SK-N-SH (cell line): ENCODE measurements around the gene UST. TPM values are rescaled to one million over a fixed set of nuclear protein-coding genes. Genes with fewer than 3 reads are reported as not detected.

Experiments used
- CTCF ChIA-PET: fragments of 300-600, 350-600 bp; formaldehyde crosslinking; extraction: SDS; loops from one replicate; lab custom pipeline; 2021; lab: Yijun Ruan, JAX
- POLR2A ChIA-PET: fragments of 350-600 bp; sonication (Branson Sonifier 250); formaldehyde crosslinking; extraction: SDS; loops from one replicate; lab custom pipeline; 2020; ENCODE audit warnings: antibody characterized with exemption, inconsistent platforms; lab: Yijun Ruan, JAX
- DNase-seq: peaks from one replicate; pipeline ENCODE4 v3.0.0; 2012
- H2AFZ ChIP-seq: fragments of 200-600 bp; sonication (generic); 2 replicates; pipeline ENCODE4 v1.8.1; 2016; ENCODE audit warnings: antibody characterized with exemption, mild to moderate bottlenecking, low read depth
- H3F3A ChIP-seq: fragments of 200-600 bp; sonication (generic); replicated peaks from 2 replicates; pipeline ENCODE3; 2016; ENCODE audit warnings: antibody characterized with exemption, mild to moderate bottlenecking; ENCODE audit not compliant: insufficient read depth
- H3K27ac ChIP-seq, 2 experiments: fragments of 200-500 bp in 1 of 2; fragments of 200-600 bp in 1 of 2; sonication (Bioruptor generic) in 1 of 2; sonication (generic), shearing (Covaris generic) in 1 of 2; 2 replicates each; pipeline versions ENCODE4 v1.5.1 to v1.6.1; 2014 to 2016; ENCODE audit warnings: low read depth in 2 of 2, inconsistent platforms in 1 of 2, low read length in 1 of 2, mild to moderate bottlenecking in 1 of 2, mixed read lengths in 1 of 2
- H3K27me3 ChIP-seq: fragments of 200-600 bp; sonication (generic), shearing (Covaris generic); 2 replicates; pipeline ENCODE4 v1.6.1; 2016; ENCODE audit warnings: mixed run types; ENCODE audit not compliant: insufficient read depth
- H3K36me3 ChIP-seq, 2 experiments: fragments of 200-500 bp in 1 of 2; fragments of 200-600 bp in 1 of 2; sonication (Bioruptor generic) in 1 of 2; sonication (generic) in 1 of 2; replicated peaks in 1 of 2; 2 replicates each; pipeline versions ENCODE3 to v1.5.1; 2014 to 2016; ENCODE audit warnings: low read length in 1 of 2, mild to moderate bottlenecking in 1 of 2; ENCODE audit not compliant: insufficient read depth in 2 of 2, control insufficient read depth in 1 of 2
- H3K4me1 ChIP-seq, 2 experiments: fragments of 200-500 bp in 1 of 2; fragments of 200-600 bp in 1 of 2; sonication (Bioruptor generic) in 1 of 2; sonication (generic), shearing (Covaris generic) in 1 of 2; 2 replicates each; pipeline versions ENCODE4 v1.5.1 to v1.6.1; 2014 to 2016; ENCODE audit warnings: low read depth in 1 of 2, low read length in 1 of 2, mixed run types in 1 of 2; ENCODE audit not compliant: insufficient read depth in 2 of 2, control insufficient read depth in 1 of 2
- H3K4me2 ChIP-seq: fragments of 200-600 bp; sonication (generic), shearing (Covaris generic); 2 replicates; pipeline ENCODE4 v1.6.1; 2017; ENCODE audit warnings: mixed run types
- H3K4me3 ChIP-seq, 2 experiments: fragments of 200-500 bp in 1 of 2; fragments of 200-600 bp in 1 of 2; sonication (Bioruptor generic) in 1 of 2; sonication (generic), shearing (Covaris generic) in 1 of 2; 2 replicates each; pipeline versions ENCODE4 v1.5.1 to v1.8.1; 2014 to 2016; ENCODE audit warnings: low read depth in 2 of 2, inconsistent platforms in 1 of 2, low read length in 1 of 2, mild to moderate bottlenecking in 1 of 2, mixed read lengths in 1 of 2, moderate library complexity in 1 of 2
- H3K79me2 ChIP-seq: fragments of 200-600 bp; sonication (generic); 2 replicates; pipeline ENCODE4 v1.8.1; 2017; ENCODE audit warnings: mild to moderate bottlenecking; ENCODE audit not compliant: insufficient read depth
- H3K9ac ChIP-seq: fragments of 200-600 bp; sonication (generic); 2 replicates; pipeline ENCODE4 v1.6.1; 2017; ENCODE audit warnings: mixed run types
- H3K9me2 ChIP-seq: fragments of 200-600 bp; sonication (generic); 2 replicates; pipeline ENCODE4 v1.6.1; 2017; ENCODE audit warnings: mixed run types
- H3K9me3 ChIP-seq: fragments of 200-600 bp; sonication (generic); 2 replicates; pipeline ENCODE4 v1.6.1; 2017; ENCODE audit warnings: mixed run types, mild to moderate bottlenecking, moderate library complexity
- H4K20me1 ChIP-seq: fragments of 200-600 bp; sonication (generic); 2 replicates; pipeline ENCODE4 v1.6.1; 2017; ENCODE audit warnings: mild to moderate bottlenecking, mixed run types; ENCODE audit not compliant: insufficient read depth
- CHD2 ChIP-seq: fragments of 150-350 bp; IDR thresholded peaks from 2 replicates; pipeline ENCODE4 v1.6.1; 2018; ENCODE audit warnings: low read length; ENCODE audit not compliant: partially characterized antibody
- CTCF ChIP-seq: fragments of 200-600 bp; sonication (generic); IDR thresholded peaks from 2 replicates; pipeline ENCODE4 v1.6.1; 2017; ENCODE audit warnings: antibody characterized with exemption, mild to moderate bottlenecking, moderate library complexity
- ELF1 ChIP-seq: IDR thresholded peaks from 2 replicates; pipeline ENCODE4 v1.4.0; 2012
- EP300 ChIP-seq, 2 experiments: IDR thresholded peaks; 2 replicates each; pipeline versions ENCODE4 v1.4.0 to v1.6.1; 2012; ENCODE audit warnings: borderline replicate concordance in 1 of 2, low read depth in 1 of 2, low read length in 1 of 2
- EZH2phosphoT487 ChIP-seq: fragments of 200-600 bp; sonication (generic); IDR thresholded peaks from 2 replicates; pipeline ENCODE4 v1.6.1; 2017; ENCODE audit warnings: low read depth, mixed run types, mild to moderate bottlenecking, antibody characterized with exemption, moderate library complexity, borderline replicate concordance
- FOSL2 ChIP-seq: IDR thresholded peaks from 2 replicates; pipeline ENCODE4 v1.4.0; 2012; ENCODE audit warnings: low read depth, mild to moderate bottlenecking, moderate library complexity, borderline replicate concordance
- FOXJ3 ChIP-seq: sonication (generic); formaldehyde crosslinking; IDR thresholded peaks from 2 replicates; pipeline ENCODE4 v1.5.1; 2020; ENCODE audit warnings: mild to moderate bottlenecking, missing genetic modification reagents
- FOXM1 ChIP-seq: IDR thresholded peaks from 2 replicates; pipeline ENCODE4 v1.4.0; 2012; ENCODE audit warnings: low read depth, mild to moderate bottlenecking
- GABPA ChIP-seq: IDR thresholded peaks from 2 replicates; pipeline ENCODE4 v1.4.0; 2012; ENCODE audit warnings: low read depth, mild to moderate bottlenecking
- GATA2 ChIP-seq: sonication (generic); formaldehyde crosslinking; IDR thresholded peaks from 2 replicates; pipeline ENCODE4 v1.5.0; 2020; ENCODE audit warnings: mild to moderate bottlenecking, missing genetic modification reagents
- MXI1 ChIP-seq: IDR thresholded peaks from 2 replicates; pipeline ENCODE4 v1.6.1; 2012; ENCODE audit warnings: mild to moderate bottlenecking, low read depth, low read length, improper control_type of control experiment
- NFIC ChIP-seq: IDR thresholded peaks from 2 replicates; pipeline ENCODE4 v1.4.0; 2012; ENCODE audit warnings: borderline replicate concordance
- NRF1 ChIP-seq: IDR thresholded peaks from 2 replicates; pipeline ENCODE4 v1.6.1; 2012; ENCODE audit warnings: low read depth, mild to moderate bottlenecking, low read length
- POLR2AphosphoS5 ChIP-seq: IDR thresholded peaks from 2 replicates; pipeline ENCODE4 v1.6.1; 2012; ENCODE audit warnings: low read depth, low read length
- RCOR1 ChIP-seq: fragments of 150-350 bp; IDR thresholded peaks from 2 replicates; pipeline ENCODE4 v1.6.1; 2017; ENCODE audit warnings: antibody characterized with exemption, low read length
- REST ChIP-seq: IDR thresholded peaks from 2 replicates; pipeline ENCODE4 v1.6.1; 2012; ENCODE audit warnings: mild to moderate bottlenecking, low read depth, low read length, moderate library complexity
- RFX5 ChIP-seq: IDR thresholded peaks from 2 replicates; pipeline ENCODE4 v1.6.1; 2012; ENCODE audit warnings: mild to moderate bottlenecking, improper control_type of control experiment, low read length
- SIN3A ChIP-seq: IDR thresholded peaks from 2 replicates; pipeline ENCODE4 v1.6.1; 2012; ENCODE audit warnings: low read depth, mild to moderate bottlenecking, low read length, moderate library complexity, borderline replicate concordance
- SMC3 ChIP-seq: IDR thresholded peaks from 2 replicates; pipeline ENCODE4 v1.6.1; 2012; ENCODE audit warnings: low read depth, low read length, improper control_type of control experiment
- TAF1 ChIP-seq: IDR thresholded peaks from 2 replicates; pipeline ENCODE4 v1.6.1; 2012; ENCODE audit warnings: low read depth, mild to moderate bottlenecking, low read length, moderate library complexity, borderline replicate concordance
- TEAD4 ChIP-seq: IDR thresholded peaks from 2 replicates; pipeline ENCODE4 v1.4.0; 2012; ENCODE audit warnings: mild to moderate bottlenecking, borderline replicate concordance; ENCODE audit not compliant: insufficient read depth
- YY1 ChIP-seq: IDR thresholded peaks from 2 replicates; pipeline ENCODE4 v1.4.0; 2012; ENCODE audit warnings: low read depth, mild to moderate bottlenecking
- WGBS: methylation state at CpG from one replicate; pipeline ENCODE4 v1.1.6; 2017; ENCODE audit warnings: low lambda C conversion rate; 5-methylcytosine and 5-hydroxymethylcytosine counted together
- polyA plus RNA-seq, 3 experiments: library from polyadenylated mRNA; depleted of rRNA; stranded (reverse); fragments of >200 nt; gene quantifications; 2 replicates each; pipeline ENCODE4 v1.2.3, GENCODE V29; 2012
- TF ChIP-seq, protein P1 (sequence below): IDR thresholded peaks from 2 replicates; pipeline ENCODE4 v1.4.0; 2012; ENCODE audit warnings: low read depth, borderline replicate concordance
- TF ChIP-seq, protein P2 (sequence below): IDR thresholded peaks from 2 replicates; pipeline ENCODE4; 2012
- TF ChIP-seq, protein P3 (sequence below): fragments of 150-350 bp; IDR thresholded peaks from 2 replicates; pipeline ENCODE4 v1.6.1; 2017; ENCODE audit warnings: antibody characterized with exemption, low read length, low read depth, borderline replicate concordance

UST gene
- polyA plus RNA-seq, 1 of the 3 experiments (the other 2 are of a cell fraction) = 1.7 TPM

- H3K4me2 ChIP-seq = peak overlapping the region; percentile 79
- H3K4me1 ChIP-seq = peaks cover 13% of the 10 kb centered on the region in 2 experiments
- H3K27me3 ChIP-seq = no peaks in the 10 kb centered on the region
- H2AFZ ChIP-seq = peak overlapping the region; percentile 60
- H3K27ac ChIP-seq = peak overlapping the region; percentile 71 to 100
- H3K4me3 ChIP-seq = peak overlapping the region; percentile 9 to 50; a peak in 2 of 4 replicates
- peak overlapping the region; percentile 93 for H3K9ac ChIP-seq
- H3K9me2 ChIP-seq = no peaks in the 10 kb centered on the region
- H3K79me2 ChIP-seq = peaks cover 16% of the 10 kb centered on the region
- H3K9me3 ChIP-seq = no peaks in the 10 kb centered on the region
- POLR2A ChIA-PET = no interaction called here
- 35% methylated on average over 12 of the region's 18 CpGs for WGBS
- no peaks in the 10 kb centered on the region for H4K20me1 ChIP-seq
- peaks cover 41% of the 10 kb centered on the region for H3F3A ChIP-seq
- CTCF ChIA-PET = interaction anchor here (0.6 to 6.0 kb wide), 7 partner anchors 53 to 585 kb away, joined by 3 to 104 read pairs (median 5); no protein-coding TSS in a partner anchor
- peak; percentile 22 for DNase-seq
- peaks cover 0 to under 1% of the 10 kb centered on the region in 2 experiments for H3K36me3 ChIP-seq
- TF ChIP-seq, protein P1, sequence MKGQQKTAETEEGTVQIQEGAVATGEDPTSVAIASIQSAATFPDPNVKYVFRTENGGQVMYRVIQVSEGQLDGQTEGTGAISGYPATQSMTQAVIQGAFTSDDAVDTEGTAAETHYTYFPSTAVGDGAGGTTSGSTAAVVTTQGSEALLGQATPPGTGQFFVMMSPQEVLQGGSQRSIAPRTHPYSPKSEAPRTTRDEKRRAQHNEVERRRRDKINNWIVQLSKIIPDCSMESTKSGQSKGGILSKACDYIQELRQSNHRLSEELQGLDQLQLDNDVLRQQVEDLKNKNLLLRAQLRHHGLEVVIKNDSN = no peak
- no peak for TF ChIP-seq RCOR1
- peak; percentile 74 for TF ChIP-seq NFIC
- TF ChIP-seq, protein P2, sequence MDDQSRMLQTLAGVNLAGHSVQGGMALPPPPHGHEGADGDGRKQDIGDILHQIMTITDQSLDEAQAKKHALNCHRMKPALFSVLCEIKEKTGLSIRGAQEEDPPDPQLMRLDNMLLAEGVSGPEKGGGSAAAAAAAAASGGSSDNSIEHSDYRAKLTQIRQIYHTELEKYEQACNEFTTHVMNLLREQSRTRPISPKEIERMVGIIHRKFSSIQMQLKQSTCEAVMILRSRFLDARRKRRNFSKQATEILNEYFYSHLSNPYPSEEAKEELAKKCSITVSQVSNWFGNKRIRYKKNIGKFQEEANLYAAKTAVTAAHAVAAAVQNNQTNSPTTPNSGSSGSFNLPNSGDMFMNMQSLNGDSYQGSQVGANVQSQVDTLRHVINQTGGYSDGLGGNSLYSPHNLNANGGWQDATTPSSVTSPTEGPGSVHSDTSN = peak; percentile 68; the same call in 1 of the 2 replicates
- TF ChIP-seq SIN3A = no peak
- TF ChIP-seq EZH2phosphoT487 = no peak
- TF ChIP-seq EP300 (IDR thresholded peaks at IDR 0.05; ENCODE audit: borderline replicate concordance in 1 of 2, low read depth in 1 of 2, low read length in 1 of 2) = peak in 1 of 2 experiments; percentile 80; a peak in 1 of 4 replicates
- TF ChIP-seq FOSL2 = peak; percentile 78; the same call in 1 of the 2 replicates
- TF ChIP-seq CTCF = no peak
- TF ChIP-seq MXI1 = no peak
- TF ChIP-seq ELF1 = no peak
- TF ChIP-seq TAF1 = peak; percentile 43; the same call in 1 of the 2 replicates
- no peak for TF ChIP-seq RFX5
- TF ChIP-seq POLR2AphosphoS5 = peak; percentile 55; the same call in 1 of the 2 replicates
- TF ChIP-seq FOXM1 = no peak
- no peak for TF ChIP-seq GATA2 (CRISPR knock-in tag)
- TF ChIP-seq, protein P3, sequence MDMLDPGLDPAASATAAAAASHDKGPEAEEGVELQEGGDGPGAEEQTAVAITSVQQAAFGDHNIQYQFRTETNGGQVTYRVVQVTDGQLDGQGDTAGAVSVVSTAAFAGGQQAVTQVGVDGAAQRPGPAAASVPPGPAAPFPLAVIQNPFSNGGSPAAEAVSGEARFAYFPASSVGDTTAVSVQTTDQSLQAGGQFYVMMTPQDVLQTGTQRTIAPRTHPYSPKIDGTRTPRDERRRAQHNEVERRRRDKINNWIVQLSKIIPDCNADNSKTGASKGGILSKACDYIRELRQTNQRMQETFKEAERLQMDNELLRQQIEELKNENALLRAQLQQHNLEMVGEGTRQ = no peak
- no peak for TF ChIP-seq FOXJ3 (CRISPR knock-in tag)
- TF ChIP-seq REST = 0 out of 2 replicates have a peak, but pooled peaks have one; percentile 11
- no peak for TF ChIP-seq NRF1
- TF ChIP-seq CHD2 = no peak
- TF ChIP-seq SMC3 = no peak
- TF ChIP-seq TEAD4 = 0 out of 2 replicates have a peak, but pooled peaks have one; percentile 42
- no peak; the same call in 1 of the 2 replicates for TF ChIP-seq YY1
- TF ChIP-seq GABPA = no peak
These were observed 285.2 kb downstream of the UST start for GRCh38 chr6:149031859-149032598.
